Ascending aorta (tissue), 2 donors: ENCODE data around the gene MAP3K1. TPM values are rescaled to one million over a fixed set of nuclear protein-coding genes. Genes with fewer than 3 reads are reported as not detected.
A peak's percentile ranks its signal among the peaks of the same experiment; 100 is the strongest.

Source experiments
- DNase-seq, 2 donors: peaks; one replicate each; pipeline ENCODE4 v3.0.0-alpha.2; 2019; ENCODE audit warnings: low spot score in 2 of 2
- H3K27ac ChIP-seq, 2 donors: fragments of 200-600 bp; sonication (generic); one replicate each; pipeline ENCODE4 v1.5.1; 2016 to 2017; ENCODE audit warnings: mild to moderate bottlenecking in 1 of 2
- H3K27me3 ChIP-seq: fragments of 200-600 bp; sonication (generic); one replicate; pipeline ENCODE4 v1.5.1; 2017
- H3K36me3 ChIP-seq, 2 donors: fragments of 200-600 bp; sonication (generic); one replicate each; pipeline ENCODE4 v1.5.1; 2016
- H3K4me1 ChIP-seq, 2 donors: fragments of 200-600 bp; sonication (generic); one replicate each; pipeline ENCODE4 v1.5.1; 2016 to 2017; ENCODE audit warnings: mild to moderate bottlenecking in 1 of 2
- H3K4me3 ChIP-seq, 2 donors: fragments of 200-600 bp; sonication (generic); one replicate each; pipeline ENCODE4 v1.5.1; 2016 to 2017; ENCODE audit warnings: mild to moderate bottlenecking in 1 of 2
- H3K9me3 ChIP-seq, 2 donors: fragments of 200-600 bp; sonication (generic); one replicate each; pipeline ENCODE4 v1.5.1; 2016
- intact Hi-C: fragments of 100-400 bp; cut with DNase I; formaldehyde crosslinking; loops from one replicate; pipeline ENCODE4 v1.15.1; 2023
- total RNA-seq: library from RNA; depleted of rRNA; stranded (reverse); fragments of >200 nt; gene quantifications from one replicate; pipeline ENCODE4 v1.1.0, GENCODE V29; 2016
- TF ChIP-seq, protein P1 (sequence below), 3 experiments: fragments of 200-600 bp in 2 of 3; fragments of 450-650 bp in 1 of 3; sonication (generic) in 2 of 3; IDR thresholded peaks; one replicate each; pipeline ENCODE4 v1.5.1; 2016 to 2019; ENCODE audit warnings: antibody characterized with exemption in 3 of 3, mild to moderate bottlenecking in 1 of 3, moderate library complexity in 1 of 3

Gene MAP3K1
- total RNA-seq, 1 donor from 2014 or later = 14.7 TPM

DNA sequence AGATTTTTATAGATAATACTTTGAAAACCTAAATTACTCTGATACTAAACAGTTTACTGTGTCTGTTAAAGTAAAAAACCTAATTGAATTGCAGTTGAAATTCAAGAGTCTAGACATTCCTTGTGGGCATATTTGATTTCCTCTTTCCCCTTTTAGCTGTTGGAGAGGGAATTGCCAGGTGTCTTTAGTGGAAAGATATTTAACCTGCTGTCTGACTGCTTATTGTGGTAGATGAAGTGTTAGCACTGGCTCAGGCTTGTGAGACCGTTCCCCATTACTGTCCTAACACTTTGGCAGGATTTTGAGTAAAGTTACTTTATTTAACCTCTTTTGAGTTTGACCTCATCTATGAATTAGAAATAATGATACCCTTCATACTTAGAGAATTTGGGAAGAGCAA lies 16.4 kb downstream of the MAP3K1 start:
- H3K9me3 ChIP-seq = no peaks in the 10 kb centered on the region
- DNase-seq = no peak
- intact Hi-C loops = loop anchor here (10.0 kb wide), 1 partner anchor 897 kb away; no protein-coding TSS in a partner anchor
- H3K27me3 ChIP-seq = no peaks in the 10 kb centered on the region
- no peaks in the 10 kb centered on the region for H3K4me1 ChIP-seq
- TF ChIP-seq, protein P1, sequence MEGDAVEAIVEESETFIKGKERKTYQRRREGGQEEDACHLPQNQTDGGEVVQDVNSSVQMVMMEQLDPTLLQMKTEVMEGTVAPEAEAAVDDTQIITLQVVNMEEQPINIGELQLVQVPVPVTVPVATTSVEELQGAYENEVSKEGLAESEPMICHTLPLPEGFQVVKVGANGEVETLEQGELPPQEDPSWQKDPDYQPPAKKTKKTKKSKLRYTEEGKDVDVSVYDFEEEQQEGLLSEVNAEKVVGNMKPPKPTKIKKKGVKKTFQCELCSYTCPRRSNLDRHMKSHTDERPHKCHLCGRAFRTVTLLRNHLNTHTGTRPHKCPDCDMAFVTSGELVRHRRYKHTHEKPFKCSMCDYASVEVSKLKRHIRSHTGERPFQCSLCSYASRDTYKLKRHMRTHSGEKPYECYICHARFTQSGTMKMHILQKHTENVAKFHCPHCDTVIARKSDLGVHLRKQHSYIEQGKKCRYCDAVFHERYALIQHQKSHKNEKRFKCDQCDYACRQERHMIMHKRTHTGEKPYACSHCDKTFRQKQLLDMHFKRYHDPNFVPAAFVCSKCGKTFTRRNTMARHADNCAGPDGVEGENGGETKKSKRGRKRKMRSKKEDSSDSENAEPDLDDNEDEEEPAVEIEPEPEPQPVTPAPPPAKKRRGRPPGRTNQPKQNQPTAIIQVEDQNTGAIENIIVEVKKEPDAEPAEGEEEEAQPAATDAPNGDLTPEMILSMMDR (IDR thresholded peaks at IDR 0.05) = no peak
- H3K36me3 ChIP-seq = no peaks in the 10 kb centered on the region
- no peak overlapping the region for H3K4me3 ChIP-seq
- H3K27ac ChIP-seq = no peak overlapping the region

GRCh38 chr5:56833325-56833724 lies 18.0 kb downstream of the MAP3K1 start:
- H3K36me3 ChIP-seq = no peaks in the 10 kb centered on the region
- H3K9me3 ChIP-seq = no peaks in the 10 kb centered on the region
- TF ChIP-seq, protein P1 (IDR thresholded peaks at IDR 0.05) = no peak
- H3K4me3 ChIP-seq = no peak overlapping the region
- H3K27me3 ChIP-seq = no peaks in the 10 kb centered on the region
- H3K27ac ChIP-seq = no peak overlapping the region
- no peak for DNase-seq
- H3K4me1 ChIP-seq = no peaks in the 10 kb centered on the region
- intact Hi-C loops = loop anchor here (10.0 kb wide), 1 partner anchor 899 kb away; no protein-coding TSS in a partner anchor

DNA sequence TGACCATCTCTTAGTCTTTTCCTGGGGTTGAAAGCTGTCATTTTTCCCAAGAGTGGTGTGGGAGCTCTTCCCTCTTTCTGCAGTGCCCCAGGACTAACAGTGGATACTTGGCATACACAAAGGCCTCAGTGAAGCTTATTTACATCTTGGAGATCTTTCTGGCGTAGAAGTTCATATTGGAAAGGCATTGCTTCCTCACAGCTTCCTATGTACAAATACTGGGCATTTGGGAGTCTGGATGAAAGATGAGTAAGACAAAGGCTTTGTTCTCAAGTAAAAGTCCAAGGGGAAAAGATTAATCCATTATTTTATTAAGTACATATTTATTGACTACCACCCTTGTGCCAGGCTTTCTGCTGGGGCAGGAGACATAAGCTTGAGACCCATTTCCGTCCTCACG lies 22.0 kb downstream of the MAP3K1 start:
- no peak for DNase-seq
- intact Hi-C loops = loop anchor here (10.0 kb wide), 1 partner anchor 903 kb away; no protein-coding TSS in a partner anchor
- TF ChIP-seq, protein P1 (IDR thresholded peaks at IDR 0.05) = no peak
- Histone ChIP-seq H3K36me3 (no peaks in the 10 kb centered on the region), H3K4me3 (no peak overlapping the region), H3K27me3 (no peaks in the 10 kb centered on the region), H3K27ac (peak overlapping the region in 1 of 2 donors; percentile 2), H3K9me3 (no peaks in the 10 kb centered on the region), H3K4me1 (no peaks in the 10 kb centered on the region)

GRCh38 chr5:56837956-56838355 lies 22.6 kb downstream of the MAP3K1 start:
- Histone ChIP-seq H3K9me3 (no peaks in the 10 kb centered on the region), H3K36me3 (no peaks in the 10 kb centered on the region), H3K27ac (peak overlapping the region in 1 of 2 donors; percentile 2), H3K4me3 (no peak overlapping the region), H3K4me1 (no peaks in the 10 kb centered on the region), H3K27me3 (no peaks in the 10 kb centered on the region)
- intact Hi-C loops = loop anchor here (1.0 to 10.0 kb wide), 2 partner anchors 568 to 903 kb away; no protein-coding TSS in a partner anchor
- TF ChIP-seq, protein P1 (IDR thresholded peaks at IDR 0.05) = no peak
- no peak for DNase-seq

GRCh38 chr5:56838409-56839039 lies 23.2 kb downstream of the MAP3K1 start:
- Histone ChIP-seq H3K27me3 (no peaks in the 10 kb centered on the region), H3K4me1 (no peaks in the 10 kb centered on the region), H3K27ac (peak overlapping the region; percentile 28 to 34), H3K36me3 (no peaks in the 10 kb centered on the region), H3K9me3 (no peaks in the 10 kb centered on the region), H3K4me3 (peak overlapping the region; percentile 12 to 38)
- intact Hi-C loops = loop anchor here (1.0 to 10.0 kb wide), 2 partner anchors 568 to 904 kb away; no protein-coding TSS in a partner anchor
- TF ChIP-seq, protein P1 (IDR thresholded peaks at IDR 0.05) = peak; percentile 57 to 62 (median 60)
- DNase-seq = no peak
